GM21737 (cell line): ENCODE data around the gene KCNN2.

Experiments
- ATAC-seq: cut with Tn5 transposase; IDR thresholded peaks from one replicate; pipeline ENCODE4 v1.9.1; 2021; ENCODE audit warnings: mild to moderate bottlenecking, moderate library complexity; ENCODE audit not compliant: unreplicated experiment

Gene KCNN2

DNA sequence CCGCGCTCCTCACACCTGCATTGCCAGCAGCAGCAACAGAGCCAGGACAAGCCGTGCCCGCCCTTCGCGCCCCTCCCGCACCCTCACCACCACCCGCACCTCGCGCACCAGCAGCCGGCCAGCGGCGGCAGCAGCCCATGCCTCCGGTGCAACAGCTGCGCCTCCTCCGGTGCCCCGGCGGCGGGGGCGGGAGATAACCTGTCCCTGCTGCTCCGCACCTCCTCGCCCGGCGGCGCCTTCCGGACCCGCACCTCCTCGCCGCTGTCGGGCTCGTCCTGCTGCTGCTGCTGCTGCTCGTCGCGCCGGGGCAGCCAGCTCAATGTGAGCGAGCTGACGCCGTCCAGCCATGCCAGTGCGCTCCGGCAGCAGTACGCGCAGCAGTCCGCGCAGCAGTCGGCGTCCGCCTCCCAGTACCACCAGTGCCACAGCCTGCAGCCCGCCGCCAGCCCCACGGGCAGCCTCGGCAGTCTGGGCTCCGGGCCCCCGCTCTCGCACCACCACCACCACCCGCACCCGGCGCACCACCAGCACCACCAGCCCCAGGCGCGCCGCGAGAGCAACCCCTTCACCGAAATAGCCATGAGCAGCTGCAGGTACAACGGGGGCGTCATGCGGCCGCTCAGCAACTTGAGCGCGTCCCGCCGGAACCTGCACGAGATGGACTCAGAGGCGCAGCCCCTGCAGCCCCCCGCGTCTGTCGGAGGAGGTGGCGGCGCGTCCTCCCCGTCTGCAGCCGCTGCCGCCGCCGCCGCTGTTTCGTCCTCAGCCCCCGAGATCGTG is 517 bp downstream of the KCNN2 start:
- ATAC-seq, result no peak

DNA sequence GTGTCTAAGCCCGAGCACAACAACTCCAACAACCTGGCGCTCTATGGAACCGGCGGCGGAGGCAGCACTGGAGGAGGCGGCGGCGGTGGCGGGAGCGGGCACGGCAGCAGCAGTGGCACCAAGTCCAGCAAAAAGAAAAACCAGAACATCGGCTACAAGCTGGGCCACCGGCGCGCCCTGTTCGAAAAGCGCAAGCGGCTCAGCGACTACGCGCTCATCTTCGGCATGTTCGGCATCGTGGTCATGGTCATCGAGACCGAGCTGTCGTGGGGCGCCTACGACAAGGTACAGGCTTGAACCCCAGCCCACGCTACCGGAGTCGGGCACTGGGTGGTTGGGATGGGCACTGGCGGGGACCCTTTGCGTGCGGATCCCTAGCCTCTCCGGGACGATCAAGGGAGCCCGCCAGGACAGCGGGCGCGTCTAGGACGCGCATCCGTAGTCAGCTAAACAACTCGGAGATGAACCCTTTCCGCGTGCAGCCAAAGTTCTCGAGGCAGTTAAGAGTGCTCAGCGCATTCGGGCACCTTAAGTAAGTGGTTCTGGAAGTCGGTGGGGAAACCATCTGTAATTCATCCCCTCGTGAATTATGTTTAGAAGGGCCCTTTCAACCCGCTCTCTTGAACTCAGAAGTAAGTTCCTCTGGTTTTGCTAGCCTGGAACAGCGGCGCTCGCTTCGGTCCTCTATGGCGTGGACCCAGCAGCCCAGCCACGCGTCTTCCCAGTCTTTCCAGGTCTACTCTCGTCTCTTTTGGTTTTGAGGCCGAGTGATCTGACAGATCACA is 1.3 kb downstream of the KCNN2 start:
- ATAC-seq, result no peak

- ATAC-seq, result no peak
These were observed 2.0 kb downstream of the KCNN2 start for GRCh38 chr5:114363837-114364236.

- no peak for ATAC-seq
These were observed 5.2 kb downstream of the KCNN2 start for GRCh38 chr5:114367029-114367428.

- no peak for ATAC-seq
These were observed 8.0 kb downstream of the KCNN2 start for GRCh38 chr5:114369680-114370417.

- ATAC-seq, result no peak
These were observed 15.4 kb downstream of the KCNN2 start for GRCh38 chr5:114377050-114377844.

DNA sequence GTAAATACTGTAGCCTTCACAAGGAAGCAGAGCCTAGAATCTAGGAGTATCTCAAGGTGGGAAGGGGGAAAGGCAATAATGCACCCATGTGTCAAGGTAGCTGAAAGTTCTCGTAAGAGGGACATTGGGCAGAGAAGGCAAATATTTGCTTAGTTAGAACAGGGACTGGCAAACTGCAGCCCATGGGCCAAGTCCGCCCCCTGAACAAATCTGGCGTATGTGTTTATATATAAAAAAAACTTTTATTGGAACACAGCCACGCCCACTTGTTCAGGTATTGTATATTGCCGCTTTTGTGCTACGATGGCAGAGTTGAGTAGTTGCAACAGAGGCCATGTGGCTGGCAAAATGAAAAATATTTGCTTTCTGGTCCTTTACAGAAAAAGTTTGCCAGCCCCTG is 16.1 kb downstream of the KCNN2 start:
- no peak for ATAC-seq

DNA sequence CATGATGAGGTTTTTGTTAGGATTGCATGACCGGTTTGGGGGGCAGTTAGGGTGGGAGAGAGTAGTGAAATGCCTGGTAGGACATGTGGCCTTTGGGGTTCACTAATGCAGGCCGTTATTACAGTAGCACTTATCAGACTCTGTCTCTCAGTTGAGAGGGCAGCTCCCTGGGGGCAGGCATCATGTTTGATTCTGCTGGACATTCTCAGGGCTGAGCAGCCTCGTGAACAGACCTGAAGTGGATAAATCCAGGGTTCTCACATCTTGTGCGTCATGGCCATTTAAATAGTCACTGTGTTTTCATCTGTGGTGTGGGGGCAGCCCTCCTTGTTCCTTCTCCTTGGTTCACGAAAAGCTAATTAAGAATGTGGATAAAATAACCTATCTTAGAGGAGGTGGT is 18.9 kb downstream of the KCNN2 start:
- ATAC-seq, result no peak

DNA sequence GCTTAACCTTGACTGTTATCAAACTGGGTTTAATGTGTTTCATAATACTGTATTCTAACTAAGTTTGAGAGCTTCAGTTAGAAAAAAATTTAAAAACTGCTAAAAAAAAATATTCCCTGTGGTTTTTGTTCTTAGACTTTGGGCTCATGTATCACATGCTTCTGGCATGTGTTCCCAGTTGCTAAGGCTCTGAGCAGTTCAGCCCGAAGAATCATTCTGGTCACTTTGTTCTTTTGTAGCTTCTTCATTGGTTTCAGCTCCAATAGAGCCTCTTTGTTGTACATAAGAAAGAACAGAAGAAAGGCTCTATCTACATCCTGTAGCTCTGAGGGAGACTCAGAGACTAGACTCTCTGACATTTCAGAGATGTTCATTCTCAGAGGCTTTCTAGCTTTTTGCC is 25.6 kb downstream of the KCNN2 start:
- ATAC-seq, result no peak

DNA sequence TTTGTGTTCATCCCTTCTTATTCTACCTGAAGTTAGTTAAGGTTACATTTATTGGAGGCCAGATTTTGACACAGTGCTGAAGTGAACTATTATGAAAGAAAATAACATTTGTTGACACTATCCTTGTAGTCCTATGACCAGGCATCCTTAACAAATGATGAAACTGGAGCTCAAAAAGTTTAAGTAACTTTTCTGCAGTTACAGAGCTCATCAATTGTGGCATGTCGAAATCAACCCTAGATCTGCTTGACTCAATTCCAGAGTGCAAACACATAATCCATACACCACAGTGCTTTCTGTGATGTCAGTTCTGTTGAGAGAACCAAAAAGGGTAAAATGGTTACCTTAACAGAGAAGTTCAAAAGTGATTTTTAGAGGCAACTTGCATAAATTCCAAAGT is 28.6 kb downstream of the KCNN2 start:
- ATAC-seq, result no peak

DNA sequence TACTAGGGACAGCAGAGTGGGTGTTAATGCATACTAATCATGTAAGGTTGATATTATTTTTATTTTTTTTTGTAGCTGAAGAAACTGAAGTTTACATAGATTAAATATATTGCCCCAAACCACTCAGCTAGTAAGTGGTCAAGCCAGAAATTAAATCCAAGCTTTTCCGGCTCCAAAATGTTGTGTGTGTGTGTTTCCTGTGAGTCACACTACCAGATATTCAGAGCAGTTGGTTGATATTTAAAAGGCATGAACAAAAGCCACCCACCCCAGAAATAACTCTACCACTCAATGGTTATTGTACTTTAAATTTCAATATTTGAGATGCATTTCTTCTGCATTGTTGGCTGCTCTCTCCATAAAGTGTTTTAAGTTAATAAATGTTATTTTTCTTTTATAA is 29.5 kb downstream of the KCNN2 start:
- no peak for ATAC-seq

- ATAC-seq, result no peak
These were observed 31.3 kb downstream of the KCNN2 start for GRCh38 chr5:114393159-114393558.

DNA sequence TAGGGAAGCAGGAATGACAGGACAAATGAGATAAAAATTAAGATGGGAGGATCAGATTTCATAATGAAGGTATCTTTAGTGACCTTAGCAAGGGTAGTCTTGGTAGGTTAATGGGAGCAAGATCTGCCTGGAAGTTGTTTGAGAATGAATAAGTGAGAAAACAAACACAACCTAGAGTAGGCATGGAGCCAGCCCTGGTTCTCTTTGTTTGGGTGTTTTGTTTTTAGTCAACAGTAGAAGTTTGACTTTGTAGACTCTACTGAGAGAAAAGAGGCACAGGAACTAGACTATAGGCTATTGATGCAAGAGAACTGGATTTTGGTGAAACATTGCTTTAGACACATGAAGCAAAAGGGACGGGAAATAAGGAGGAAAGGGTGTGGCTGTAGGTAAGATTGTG is 40.3 kb downstream of the KCNN2 start:
- ATAC-seq, result no peak

GRCh38 chr5:114407783-114408182 is 45.9 kb downstream of the KCNN2 start:
- no peak for ATAC-seq

DNA sequence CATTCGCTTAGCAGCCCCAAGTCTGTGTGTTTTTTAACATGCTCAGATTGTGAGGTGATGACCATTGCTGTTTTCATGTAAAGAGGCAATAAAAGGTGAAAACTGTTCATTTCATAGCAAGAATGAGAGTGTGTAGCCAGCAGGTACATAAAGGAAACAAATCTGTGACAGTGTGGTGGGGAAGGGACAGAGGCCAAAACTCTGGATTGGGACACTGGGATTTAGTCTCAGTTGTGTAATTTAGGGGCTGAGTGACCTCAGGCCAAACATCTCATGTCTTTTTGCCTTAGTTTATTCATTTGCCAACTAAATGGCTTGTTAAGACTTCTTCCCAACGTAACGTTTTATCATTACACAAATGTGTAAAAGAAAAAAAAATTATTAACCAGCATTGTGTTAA is 47.0 kb downstream of the KCNN2 start:
- no peak for ATAC-seq

- no peak for ATAC-seq
These were observed 49.6 kb downstream of the KCNN2 start for GRCh38 chr5:114411380-114411931.

- no peak for ATAC-seq
These were observed 50.8 kb downstream of the KCNN2 start for GRCh38 chr5:114412510-114413171.

DNA sequence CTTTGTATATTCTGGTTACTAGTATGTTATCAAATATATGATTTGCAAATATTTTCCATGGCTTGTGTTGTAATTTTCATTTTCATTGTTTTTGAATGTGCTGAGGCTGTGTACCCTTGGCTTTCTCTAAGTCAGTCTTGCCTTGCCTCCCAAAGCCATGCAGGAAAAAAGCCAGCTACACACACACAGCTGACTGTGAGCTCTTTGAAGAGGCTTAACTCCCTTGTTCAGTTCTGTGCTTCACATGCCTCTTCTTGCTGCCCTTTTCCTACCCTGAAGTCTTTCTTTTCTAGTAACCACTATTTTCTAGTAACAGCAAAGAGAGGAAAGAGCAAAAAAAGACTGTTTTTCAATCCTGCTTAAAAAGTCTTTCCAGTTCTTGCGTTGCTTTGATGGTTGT is 53.9 kb downstream of the KCNN2 start:
- ATAC-seq, result no peak

- no peak for ATAC-seq
These were observed 54.4 kb downstream of the KCNN2 start for GRCh38 chr5:114416254-114416653.

GRCh38 chr5:114417519-114417918 is 55.6 kb downstream of the KCNN2 start:
- ATAC-seq, result no peak
